A549 treated with AZD9567 at 1 μM for 4 hours (cell line): ENCODE measurements around the gene PLXNB2. TPM values are rescaled to one million over a fixed set of nuclear protein-coding genes. Genes with fewer than 3 reads are reported as not detected.

Experiments used
- total RNA-seq: library from RNA; stranded (reverse); fragments of 200-300 nt; extraction: Qiagen RNA extraction; gene quantifications from 5 replicates; pipeline ENCODE4 v1.2.3, GENCODE V29; 2022; ENCODE audit not compliant: insufficient read depth

Gene PLXNB2, protein sequence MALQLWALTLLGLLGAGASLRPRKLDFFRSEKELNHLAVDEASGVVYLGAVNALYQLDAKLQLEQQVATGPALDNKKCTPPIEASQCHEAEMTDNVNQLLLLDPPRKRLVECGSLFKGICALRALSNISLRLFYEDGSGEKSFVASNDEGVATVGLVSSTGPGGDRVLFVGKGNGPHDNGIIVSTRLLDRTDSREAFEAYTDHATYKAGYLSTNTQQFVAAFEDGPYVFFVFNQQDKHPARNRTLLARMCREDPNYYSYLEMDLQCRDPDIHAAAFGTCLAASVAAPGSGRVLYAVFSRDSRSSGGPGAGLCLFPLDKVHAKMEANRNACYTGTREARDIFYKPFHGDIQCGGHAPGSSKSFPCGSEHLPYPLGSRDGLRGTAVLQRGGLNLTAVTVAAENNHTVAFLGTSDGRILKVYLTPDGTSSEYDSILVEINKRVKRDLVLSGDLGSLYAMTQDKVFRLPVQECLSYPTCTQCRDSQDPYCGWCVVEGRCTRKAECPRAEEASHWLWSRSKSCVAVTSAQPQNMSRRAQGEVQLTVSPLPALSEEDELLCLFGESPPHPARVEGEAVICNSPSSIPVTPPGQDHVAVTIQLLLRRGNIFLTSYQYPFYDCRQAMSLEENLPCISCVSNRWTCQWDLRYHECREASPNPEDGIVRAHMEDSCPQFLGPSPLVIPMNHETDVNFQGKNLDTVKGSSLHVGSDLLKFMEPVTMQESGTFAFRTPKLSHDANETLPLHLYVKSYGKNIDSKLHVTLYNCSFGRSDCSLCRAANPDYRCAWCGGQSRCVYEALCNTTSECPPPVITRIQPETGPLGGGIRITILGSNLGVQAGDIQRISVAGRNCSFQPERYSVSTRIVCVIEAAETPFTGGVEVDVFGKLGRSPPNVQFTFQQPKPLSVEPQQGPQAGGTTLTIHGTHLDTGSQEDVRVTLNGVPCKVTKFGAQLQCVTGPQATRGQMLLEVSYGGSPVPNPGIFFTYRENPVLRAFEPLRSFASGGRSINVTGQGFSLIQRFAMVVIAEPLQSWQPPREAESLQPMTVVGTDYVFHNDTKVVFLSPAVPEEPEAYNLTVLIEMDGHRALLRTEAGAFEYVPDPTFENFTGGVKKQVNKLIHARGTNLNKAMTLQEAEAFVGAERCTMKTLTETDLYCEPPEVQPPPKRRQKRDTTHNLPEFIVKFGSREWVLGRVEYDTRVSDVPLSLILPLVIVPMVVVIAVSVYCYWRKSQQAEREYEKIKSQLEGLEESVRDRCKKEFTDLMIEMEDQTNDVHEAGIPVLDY (N-terminal part only)
- 113 to 126 TPM (median 115 TPM) in 5 replicates for total RNA-seq

DNA sequence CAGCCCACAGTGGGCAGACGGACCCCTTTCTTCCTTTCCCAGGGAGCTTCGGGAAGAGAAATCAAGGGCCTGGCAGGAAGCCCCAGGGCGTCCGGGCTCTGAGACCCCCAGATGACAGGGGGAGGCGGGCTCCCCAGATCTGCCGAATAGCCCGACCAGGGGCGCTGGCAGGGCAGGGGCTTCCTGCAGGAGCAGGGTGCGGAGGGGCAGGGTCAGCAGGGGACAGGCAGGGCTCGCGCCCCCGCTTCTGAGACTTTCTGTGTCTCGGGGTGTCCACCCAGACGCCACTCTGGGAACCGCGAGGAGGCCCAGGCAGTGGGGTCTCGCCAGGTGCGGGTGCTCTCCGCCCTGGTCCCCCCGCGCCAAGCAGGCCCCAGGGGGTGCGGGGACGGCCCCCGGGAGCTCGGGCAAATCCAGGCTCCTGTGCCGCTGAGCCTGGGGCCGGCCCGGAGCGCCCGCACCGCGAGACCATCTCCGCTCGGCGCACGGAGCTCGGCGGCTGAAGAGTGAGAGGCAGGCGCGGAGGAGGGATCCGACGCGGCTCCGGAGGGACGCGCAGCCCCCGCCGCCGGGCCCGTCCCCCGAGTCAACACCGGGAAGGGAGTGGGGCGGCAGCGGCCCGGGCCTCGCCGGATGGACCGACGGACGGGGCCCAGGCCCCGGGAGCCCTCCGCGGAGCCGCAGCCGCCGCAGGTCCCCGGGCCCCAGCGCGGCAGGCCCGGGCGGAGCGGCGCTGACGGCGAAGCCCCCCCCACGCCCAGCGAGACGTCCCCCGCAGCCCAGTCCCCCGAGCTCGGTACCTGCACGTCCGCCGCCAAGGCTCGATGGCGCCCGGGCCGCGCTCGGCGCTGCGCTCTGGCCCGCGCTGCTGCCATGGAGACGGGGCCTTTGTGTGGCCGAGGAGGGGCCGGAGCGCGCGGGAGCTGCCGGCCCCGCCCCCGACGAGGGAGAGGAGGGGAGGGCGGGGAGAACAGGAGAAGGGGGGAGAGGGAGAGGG lies at the start of gene PLXNB2:
PLXNB2 (minus strand) TSS at position 894 of the 997 bp plus-strand sequence. CDS start 17,062 bp downstream, outside the sequence.

DNA sequence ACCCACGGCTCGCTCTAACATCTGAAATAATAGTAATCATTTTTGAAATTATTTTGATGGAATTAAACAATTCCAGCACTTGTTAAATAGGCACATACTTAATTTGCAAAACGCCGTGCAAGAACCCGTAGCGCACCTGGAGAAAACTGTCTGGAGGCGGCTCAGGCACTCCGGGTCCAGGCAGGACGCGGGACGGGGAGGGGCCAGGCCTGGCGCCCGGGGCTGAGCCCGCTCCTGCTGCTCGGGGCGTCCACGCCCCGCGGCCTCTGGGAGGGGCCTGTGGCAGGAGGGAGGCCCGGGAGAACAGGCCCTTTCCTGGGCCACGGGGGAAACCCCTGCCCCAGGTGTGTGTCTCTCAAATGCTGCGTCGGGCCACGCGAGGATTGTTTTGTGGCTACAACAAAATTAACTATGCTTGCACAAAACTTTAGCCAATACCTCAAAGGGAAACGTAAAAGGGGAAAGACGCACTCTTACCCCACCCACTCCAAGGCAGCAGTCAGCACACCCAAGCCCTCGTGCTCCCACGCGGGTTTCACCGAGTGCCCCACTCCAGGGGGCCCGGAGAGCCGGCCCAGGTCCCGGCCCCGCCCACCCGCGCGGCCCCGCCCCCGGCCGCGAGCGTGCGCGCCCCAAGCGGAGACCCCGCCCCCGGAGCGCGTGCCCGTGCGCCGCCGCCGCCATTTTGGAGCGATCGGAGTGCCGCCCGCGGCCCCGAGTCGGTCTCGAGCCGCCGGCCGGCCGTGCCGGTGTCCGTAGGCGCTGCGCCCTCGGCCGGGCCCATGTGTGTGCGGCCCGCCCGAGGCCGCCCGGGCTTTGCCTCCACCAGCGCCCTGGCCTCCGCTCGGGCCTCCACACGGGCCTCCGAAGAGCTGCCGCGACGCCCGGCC lies 35.5 kb upstream of the PLXNB2 start, which contains the start of gene PPP6R2:
PPP6R2 (plus strand) TSS at position 677 of the 890 bp plus-strand sequence. CDS start 50,582 bp downstream, outside the sequence.

DNA sequence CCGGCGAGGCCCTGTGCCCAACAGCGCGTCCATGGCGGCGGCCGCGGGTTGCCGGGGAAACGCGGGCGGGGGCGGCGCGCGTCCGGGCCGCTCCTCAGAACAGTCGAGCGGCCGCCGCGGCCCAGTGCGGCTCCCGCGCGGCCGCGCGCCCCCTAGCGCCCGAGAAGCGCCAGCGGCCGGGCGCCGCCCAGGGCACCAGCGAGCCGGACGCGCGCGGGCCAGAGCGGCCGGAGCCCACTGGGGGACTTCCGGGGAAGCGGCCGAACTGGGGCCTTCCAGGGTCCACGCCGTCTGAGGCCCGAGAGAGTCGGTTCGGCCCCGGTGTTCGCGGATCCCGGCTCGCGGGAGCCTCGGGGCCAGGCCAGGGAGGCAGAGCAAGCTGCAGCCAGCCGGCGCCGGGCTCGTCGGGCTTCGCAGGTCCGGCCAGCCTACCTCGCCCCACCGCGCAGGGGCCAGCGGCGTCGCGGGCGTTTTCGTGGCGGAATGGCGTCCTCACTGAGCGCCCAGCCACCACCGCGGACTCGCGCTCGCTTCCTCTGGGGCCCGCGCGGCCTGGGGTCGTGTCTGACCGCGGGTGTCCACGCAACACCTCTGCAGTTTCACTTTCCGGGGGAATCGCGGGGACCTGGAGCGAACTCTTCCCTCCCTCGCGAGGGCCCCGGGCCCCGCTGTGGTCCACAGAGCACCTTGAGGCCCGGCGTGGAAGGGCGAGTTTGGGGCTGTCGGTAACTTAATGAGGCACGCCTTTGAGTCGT lies 19.7 kb upstream of the PLXNB2 start, which contains the start of gene DENND6B:
DENND6B (minus strand) TSS at position 57 of the 755 bp plus-strand sequence; CDS start at position 33, 24 bp downstream.

DNA sequence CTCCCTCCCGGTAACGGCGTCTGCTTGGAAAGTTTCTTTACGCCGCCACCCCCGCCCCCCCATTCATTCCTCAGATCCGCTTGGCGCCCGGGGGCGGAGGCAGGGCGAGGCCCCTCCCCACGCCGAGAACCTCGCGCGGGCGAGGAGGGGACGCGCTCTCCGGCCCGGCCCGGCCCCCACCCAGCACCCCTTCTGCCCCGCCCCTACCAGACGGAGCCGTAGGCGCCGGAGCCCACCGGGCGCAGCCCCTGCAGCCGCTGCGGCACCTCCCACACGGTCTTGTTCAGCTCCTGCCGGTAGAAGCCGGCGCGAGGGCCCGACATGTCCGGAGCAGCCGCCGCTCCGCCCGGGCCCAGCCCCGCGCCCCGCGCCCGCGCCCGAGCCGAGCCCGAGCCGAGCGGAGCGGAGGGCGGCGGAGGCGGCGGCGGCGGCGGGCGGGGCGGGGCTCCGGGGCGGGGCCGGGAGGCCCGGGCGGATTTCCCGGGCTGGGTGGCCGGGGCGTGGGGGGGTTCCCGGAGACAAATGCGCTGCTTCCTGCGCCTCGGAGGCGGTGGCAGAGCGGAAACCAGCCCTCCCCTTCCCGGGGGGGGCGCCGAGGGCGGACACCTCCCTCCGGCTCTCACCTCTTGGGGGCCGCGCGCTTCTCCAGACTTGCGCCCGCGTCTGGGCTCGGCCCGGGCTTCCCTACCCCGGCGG lies 37.3 kb downstream of the PLXNB2 start, which contains the start of gene MAPK11:
MAPK11 (minus strand) TSS at position 411 of the 696 bp plus-strand sequence; CDS start at position 323, 88 bp downstream.

DNA sequence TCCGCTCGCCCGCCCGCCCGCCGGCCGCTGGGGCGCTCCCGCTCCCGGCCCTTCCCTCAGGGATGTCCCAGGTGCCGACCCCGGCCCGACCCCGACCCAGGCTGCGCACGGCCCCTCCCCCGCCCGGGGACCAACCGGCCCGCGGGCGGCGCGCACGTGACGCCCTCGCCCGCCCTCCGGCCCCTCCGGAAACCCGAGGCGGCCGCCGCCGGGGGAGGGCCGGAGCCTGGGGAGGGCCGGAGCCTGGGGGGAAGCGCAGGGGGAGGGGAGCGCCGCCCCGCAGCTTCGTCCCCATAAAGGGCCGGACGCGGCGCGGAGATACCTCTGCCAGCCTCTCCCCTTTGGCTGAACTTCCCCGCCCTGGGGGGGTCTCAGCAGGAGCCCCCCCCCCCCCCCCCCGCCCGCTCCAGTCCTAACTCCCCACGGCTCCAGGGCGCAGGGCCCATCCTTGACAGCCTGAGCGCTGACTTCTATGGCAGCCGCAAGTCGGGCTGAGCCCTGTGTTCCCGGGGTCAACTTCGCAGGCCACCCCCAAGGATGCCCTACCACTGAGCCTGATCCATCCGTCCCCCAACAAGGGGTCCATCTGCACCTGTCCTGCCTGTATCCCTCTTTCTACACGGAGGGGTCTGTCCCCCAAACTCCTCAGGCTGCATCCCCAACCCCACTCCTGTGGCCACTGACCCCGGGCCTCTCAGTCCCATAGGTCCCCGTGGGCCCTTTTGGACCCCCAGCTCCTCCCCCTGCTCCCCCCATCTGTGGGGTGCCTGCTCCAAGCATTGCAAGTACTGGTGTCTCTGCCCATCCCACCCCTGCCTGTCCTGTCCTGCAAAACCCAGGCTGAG lies 45.6 kb downstream of the PLXNB2 start, which contains the start of gene MAPK12:
MAPK12 (minus strand) TSS at position 69 of the 845 bp plus-strand sequence. CDS start 174 bp downstream, outside the sequence.

DNA sequence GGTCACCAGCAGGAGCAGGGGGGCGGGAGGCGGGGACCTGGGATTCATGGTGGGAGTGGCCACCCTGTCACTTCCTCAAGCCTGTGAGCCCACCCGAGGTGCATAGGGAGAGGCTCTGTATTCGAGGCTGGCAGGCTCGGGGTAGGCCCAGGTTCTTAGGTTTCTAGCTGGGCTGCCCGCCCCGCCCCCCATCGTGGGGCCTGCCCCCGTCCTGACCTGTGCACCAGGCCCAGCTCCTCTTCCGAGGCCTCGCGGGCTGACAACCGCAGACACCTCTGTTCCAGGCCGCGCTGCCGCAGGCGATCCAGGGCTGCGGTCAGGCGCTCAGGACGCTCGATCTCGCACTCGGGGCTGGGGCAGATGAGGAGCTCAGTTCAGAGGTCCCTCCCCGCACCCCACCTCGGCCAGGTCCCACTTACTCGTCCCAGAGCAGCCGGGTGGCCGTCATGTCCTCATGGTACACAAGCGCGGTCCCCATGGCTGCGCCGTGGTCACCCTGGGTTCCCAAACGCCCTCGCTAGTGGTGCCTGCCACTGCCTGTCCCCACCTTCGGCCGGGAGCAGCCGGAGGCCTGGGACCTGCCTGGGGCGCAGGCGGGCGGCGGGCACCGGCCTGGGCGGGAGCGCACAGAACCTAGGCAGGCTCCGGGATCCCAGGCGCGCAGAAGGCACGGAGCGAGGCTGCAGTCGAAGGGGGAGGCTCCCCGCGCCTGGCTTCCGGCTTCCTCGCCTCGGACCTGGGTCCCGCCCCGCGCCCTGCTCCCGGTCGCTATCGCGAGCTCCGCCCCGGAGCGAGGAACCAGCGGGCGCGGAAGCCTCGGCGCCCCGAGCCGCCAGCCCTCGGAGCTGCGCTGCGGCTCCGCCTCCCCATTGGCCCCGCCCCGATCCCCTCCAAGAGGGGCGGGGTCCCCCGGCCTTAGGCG lies 56.6 kb downstream of the PLXNB2 start, which contains the start of gene HDAC10:
HDAC10 (minus strand) TSS at position 711 of the 922 bp plus-strand sequence; CDS start at position 478, 233 bp downstream.

DNA sequence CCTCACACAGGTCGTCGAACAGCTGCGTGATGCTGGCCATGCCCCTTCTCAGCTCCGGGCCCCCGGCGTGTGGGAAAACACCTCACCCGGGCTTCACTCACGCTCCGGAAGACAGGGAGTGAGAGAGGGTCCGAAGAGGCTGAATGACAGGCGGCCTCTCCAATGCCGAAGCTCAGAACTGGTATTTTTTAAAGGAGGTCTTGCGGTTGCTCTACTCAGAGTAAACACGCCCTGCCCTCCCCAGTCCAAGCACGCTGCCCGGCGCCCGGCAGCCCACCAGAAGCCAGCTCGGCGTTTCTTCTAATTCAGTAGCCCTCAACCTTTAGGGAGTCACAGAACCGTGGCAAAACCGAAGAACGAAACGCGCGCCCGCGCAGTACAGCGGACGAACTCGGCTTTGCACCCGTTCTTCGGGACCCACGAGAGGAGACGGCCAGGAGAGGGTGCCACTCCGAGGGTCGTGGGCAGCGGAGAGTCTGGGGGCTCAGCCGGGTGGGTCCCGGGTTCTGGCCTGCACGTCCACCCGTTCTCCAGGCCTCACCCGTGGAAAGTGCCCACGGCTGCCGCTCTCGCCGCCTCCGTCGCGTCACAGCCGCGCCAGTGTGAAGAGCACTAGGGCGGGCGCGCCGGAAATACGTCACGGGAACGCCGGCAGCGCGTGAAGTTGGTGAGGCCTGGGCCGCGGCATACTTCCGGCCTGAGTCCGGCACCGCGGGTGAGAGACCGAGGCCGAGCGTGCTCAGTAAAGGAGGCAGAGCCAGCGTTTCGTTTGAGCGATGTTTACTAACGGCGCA lies 62.8 kb downstream of the PLXNB2 start, which contains the start of gene TUBGCP6:
TUBGCP6 (minus strand) TSS at position 604 of the 794 bp plus-strand sequence; CDS start at position 40, 564 bp downstream.

Other genes starting within 250 kb of the PLXNB2 start
- not detected in 5 replicates for gene TTLL8, start 249.3 kb downstream of the PLXNB2 start, total RNA-seq
- not detected in 5 replicates for gene MLC1, start 222.2 kb downstream of the PLXNB2 start, total RNA-seq
- not detected in 5 replicates for gene MOV10L1, start 217.6 kb downstream of the PLXNB2 start, total RNA-seq
- 3.7 to 6.1 TPM (median 5.7 TPM) in 5 replicates for gene PANX2, start 136.9 kb downstream of the PLXNB2 start, total RNA-seq
- gene TRABD, start 121.7 kb downstream of the PLXNB2 start, total RNA-seq: 22.1 to 36.4 TPM (median 35.5 TPM) in 5 replicates
- 9.7 to 22.0 TPM (median 20.0 TPM) in 5 replicates for gene SELENOO, start 106.6 kb downstream of the PLXNB2 start, total RNA-seq
- gene TUBGCP6, start 62.6 kb downstream of the PLXNB2 start, total RNA-seq: 3.7 to 13.2 TPM (median 12.8 TPM) in 5 replicates
- gene HDAC10, start 56.4 kb downstream of the PLXNB2 start, total RNA-seq: 9.1 to 13.8 TPM (median 13.0 TPM) in 5 replicates
- 15.3 to 28.9 TPM (median 26.4 TPM) in 5 replicates for gene MAPK12, start 46.0 kb downstream of the PLXNB2 start, total RNA-seq
- 6.2 to 8.0 TPM (median 7.1 TPM) in 5 replicates for gene MAPK11, start 37.3 kb downstream of the PLXNB2 start, total RNA-seq
- 2.3 to 4.0 TPM (median 4.0 TPM) in 5 replicates for gene DENND6B, start 19.4 kb upstream of the PLXNB2 start, total RNA-seq
- 12.4 to 15.4 TPM (median 15.1 TPM) in 5 replicates for gene PPP6R2, start 35.7 kb upstream of the PLXNB2 start, total RNA-seq
- 21.4 to 28.8 TPM (median 27.9 TPM) in 5 replicates for gene SBF1, start 167.4 kb upstream of the PLXNB2 start, total RNA-seq
- 0.52 to 0.59 TPM (median 0.57 TPM) in 5 replicates for gene ADM2, start 173.9 kb upstream of the PLXNB2 start, total RNA-seq
- 0.13 TPM in 1 of 5 replicates, not detected in the others for gene MIOX, start 179.2 kb upstream of the PLXNB2 start, total RNA-seq
- gene LMF2, start 200.1 kb upstream of the PLXNB2 start, total RNA-seq: 24.1 to 54.9 TPM (median 52.4 TPM) in 5 replicates
- gene NCAPH2, start 200.6 kb upstream of the PLXNB2 start, total RNA-seq: 33.8 to 41.0 TPM (median 40.1 TPM) in 5 replicates
- 3.5 to 6.6 TPM (median 4.4 TPM) in 4 of 5 replicates, not detected in the other for gene SCO2, start 218.0 kb upstream of the PLXNB2 start, total RNA-seq
- gene TYMP, start 222.4 kb upstream of the PLXNB2 start, total RNA-seq: 14.2 to 18.0 TPM (median 17.2 TPM) in 5 replicates
- gene KLHDC7B, start 238.3 kb upstream of the PLXNB2 start, total RNA-seq: 0.02 to 0.04 TPM in 2 of 5 replicates, not detected in the others